Stimulated activated CD4-positive, alpha-beta T cell treated with anti-CD3 and anti-CD28 coated beads, TNF-alpha, amount 100 ng/mL, for 24 hours (primary cell): ENCODE results near the gene TMEM8B.

Experiments
- DNase-seq, 3 experiments: peaks; one replicate each; pipeline ENCODE4 v3.0.0-alpha.2; 2020; ENCODE audit warnings: low read depth in 3 of 3

Gene TMEM8B

GRCh38 chr9:35812025-35812602 is 16.9 kb upstream of the TMEM8B start, which contains the start of gene SPAG8:
TSS of gene SPAG8 (minus strand) at chr9:35812262. CDS start at chr9:35812147, 115 bp downstream.
- DNase-seq: peak; percentile 83 to 93 (median 91)

GRCh38 chr9:35813434-35814105 is 15.5 kb upstream of the TMEM8B start:
- no peak for DNase-seq

GRCh38 chr9:35814106-35814840 is 14.8 kb upstream of the TMEM8B start:
- DNase-seq: peak in 1 of 3 experiments; percentile 32

GRCh38 chr9:35814841-35815543 is 14.0 kb upstream of the TMEM8B start, which contains the start of gene HINT2:
TSS of gene HINT2 (minus strand) at chr9:35815042. CDS start at chr9:35814979, 63 bp downstream.
- DNase-seq: peak; percentile 93 to 99 (median 95)

GRCh38 chr9:35816708-35817107 is 12.3 kb upstream of the TMEM8B start:
- no peak for DNase-seq

GRCh38 chr9:35818341-35818740 is 10.7 kb upstream of the TMEM8B start:
- no peak for DNase-seq

GRCh38 chr9:35820076-35820475 is 9.0 kb upstream of the TMEM8B start:
- DNase-seq: no peak

GRCh38 chr9:35822926-35823325 is 6.1 kb upstream of the TMEM8B start:
- no peak for DNase-seq

GRCh38 chr9:35826071-35826701 is 2.8 kb upstream of the TMEM8B start:
- DNase-seq: no peak

- no peak for DNase-seq
Measured at GRCh38 chr9:35827486-35827885, 1.5 kb upstream of the TMEM8B start.

- peak in 1 of 3 experiments; percentile 24 for DNase-seq
Measured at GRCh38 chr9:35828716-35829083, 328 bp upstream of the TMEM8B start, which contains the start of gene FAM221B. TSS of gene FAM221B (minus strand) at chr9:35828732. CDS start at chr9:35826161, 2,571 bp downstream.

GRCh38 chr9:35829764-35830096 is 702 bp downstream of the TMEM8B start:
- DNase-seq: no peak

GRCh38 chr9:35831040-35831439 is 2.0 kb downstream of the TMEM8B start:
- DNase-seq: no peak

- DNase-seq: no peak
Measured at GRCh38 chr9:35832814-35833213, 3.8 kb downstream of the TMEM8B start.

- no peak for DNase-seq
Measured at GRCh38 chr9:35834260-35835215, 5.5 kb downstream of the TMEM8B start.

GRCh38 chr9:35835216-35835632 is 6.2 kb downstream of the TMEM8B start:
- DNase-seq: no peak

- DNase-seq: no peak
Measured at GRCh38 chr9:35835766-35836165, 6.7 kb downstream of the TMEM8B start.

- DNase-seq: no peak
Measured at GRCh38 chr9:35836595-35836994, 7.6 kb downstream of the TMEM8B start.

- no peak for DNase-seq
Measured at GRCh38 chr9:35839926-35840325, 10.9 kb downstream of the TMEM8B start.

GRCh38 chr9:35840881-35841644 is 12.0 kb downstream of the TMEM8B start:
- DNase-seq: no peak
